Measurements from ENCODE around the gene ATP8A2.

Gene ATP8A2

GRCh38 chr13:25682276-25682675 is 310.5 kb downstream of the ATP8A2 start:
- Histone ChIP-seq H3K4me3 (ENCODE audit: low read length in 2 of 2) (no peak overlapping the region), H3K27me3 (ENCODE audit: control insufficient read depth in 1 of 2, insufficient read depth in 2 of 2, low read length in 2 of 2) (no peaks in the 10 kb centered on the region), H3K9me3 (ENCODE audit: control insufficient read depth in 2 of 2, low read length in 2 of 2) (no peaks in the 10 kb centered on the region)

GRCh38 chr13:25683056-25683455 is 311.3 kb downstream of the ATP8A2 start:
- Histone ChIP-seq H3K27ac (ENCODE audit: low read length) (no peak overlapping the region), H3K27me3 (ENCODE audit: control insufficient read depth in 1 of 2, insufficient read depth in 2 of 2, low read length in 2 of 2) (no peaks in the 10 kb centered on the region), H3K4me3 (ENCODE audit: low read length in 2 of 2) (no peak overlapping the region), H3K9me3 (ENCODE audit: control insufficient read depth in 2 of 2, low read length in 2 of 2) (no peaks in the 10 kb centered on the region), H3K36me3 (ENCODE audit: control insufficient read depth in 2 of 2, insufficient read depth in 2 of 2, low read length in 2 of 2) (no peaks in the 10 kb centered on the region), H3K9ac (ENCODE audit: low read length in 2 of 2) (no peak overlapping the region), H3K4me1 (ENCODE audit: control insufficient read depth, insufficient read depth, low read length) (peaks cover 2% of the 10 kb centered on the region)

More at GRCh38 chr13:25682276-25682675, 310.5 kb downstream of the ATP8A2 start:
- Histone ChIP-seq H3K9ac (ENCODE audit: low read length in 2 of 2) (no peak overlapping the region), H3K27ac (ENCODE audit: low read length) (no peak overlapping the region), H3K36me3 (ENCODE audit: control insufficient read depth in 2 of 2, insufficient read depth in 2 of 2, low read length in 2 of 2) (no peaks in the 10 kb centered on the region), H3K4me1 (ENCODE audit: control insufficient read depth, insufficient read depth, low read length) (no peaks in the 10 kb centered on the region)

- Histone ChIP-seq H3K9me3 (ENCODE audit: control insufficient read depth in 2 of 2, low read length in 2 of 2) (no peaks in the 10 kb centered on the region), H3K27ac (ENCODE audit: low read length) (no peak overlapping the region), H3K4me3 (ENCODE audit: low read length in 2 of 2) (no peak overlapping the region), H3K9ac (ENCODE audit: low read length in 2 of 2) (no peak overlapping the region), H3K36me3 (ENCODE audit: control insufficient read depth in 2 of 2, insufficient read depth in 2 of 2, low read length in 2 of 2) (no peaks in the 10 kb centered on the region), H3K27me3 (ENCODE audit: control insufficient read depth in 1 of 2, insufficient read depth in 2 of 2, low read length in 2 of 2) (no peaks in the 10 kb centered on the region), H3K4me1 (ENCODE audit: control insufficient read depth, insufficient read depth, low read length) (peaks cover 2% of the 10 kb centered on the region)
Observed at GRCh38 chr13:25683662-25684370, 312.0 kb downstream of the ATP8A2 start.

- Histone ChIP-seq H3K4me1 (ENCODE audit: control insufficient read depth, insufficient read depth, low read length) (peaks cover 2% of the 10 kb centered on the region), H3K4me3 (ENCODE audit: low read length in 2 of 2) (no peak overlapping the region), H3K36me3 (ENCODE audit: control insufficient read depth in 2 of 2, insufficient read depth in 2 of 2, low read length in 2 of 2) (no peaks in the 10 kb centered on the region), H3K9ac (ENCODE audit: low read length in 2 of 2) (no peak overlapping the region), H3K27me3 (ENCODE audit: control insufficient read depth in 1 of 2, insufficient read depth in 2 of 2, low read length in 2 of 2) (no peaks in the 10 kb centered on the region), H3K9me3 (ENCODE audit: control insufficient read depth in 2 of 2, low read length in 2 of 2) (no peaks in the 10 kb centered on the region), H3K27ac (ENCODE audit: low read length) (no peak overlapping the region)
Observed at GRCh38 chr13:25684491-25684890, 312.7 kb downstream of the ATP8A2 start.

GRCh38 chr13:25686831-25687470 is 315.2 kb downstream of the ATP8A2 start:
- Histone ChIP-seq H3K27me3 (ENCODE audit: control insufficient read depth in 1 of 2, insufficient read depth in 2 of 2, low read length in 2 of 2) (no peaks in the 10 kb centered on the region), H3K9me3 (ENCODE audit: control insufficient read depth in 2 of 2, low read length in 2 of 2) (no peaks in the 10 kb centered on the region), H3K4me1 (ENCODE audit: control insufficient read depth, insufficient read depth, low read length) (peaks cover 2% of the 10 kb centered on the region), H3K4me3 (ENCODE audit: low read length in 2 of 2) (no peak overlapping the region), H3K36me3 (ENCODE audit: control insufficient read depth in 2 of 2, insufficient read depth in 2 of 2, low read length in 2 of 2) (no peaks in the 10 kb centered on the region), H3K27ac (ENCODE audit: low read length) (no peak overlapping the region), H3K9ac (ENCODE audit: low read length in 2 of 2) (no peak overlapping the region)

- Histone ChIP-seq H3K4me1 (ENCODE audit: control insufficient read depth, insufficient read depth, low read length) (peaks cover 2% of the 10 kb centered on the region), H3K27me3 (ENCODE audit: control insufficient read depth in 1 of 2, insufficient read depth in 2 of 2, low read length in 2 of 2) (no peaks in the 10 kb centered on the region), H3K9me3 (ENCODE audit: control insufficient read depth in 2 of 2, low read length in 2 of 2) (no peaks in the 10 kb centered on the region), H3K27ac (ENCODE audit: low read length) (no peak overlapping the region), H3K9ac (ENCODE audit: low read length in 2 of 2) (no peak overlapping the region), H3K36me3 (ENCODE audit: control insufficient read depth in 2 of 2, insufficient read depth in 2 of 2, low read length in 2 of 2) (no peaks in the 10 kb centered on the region), H3K4me3 (ENCODE audit: low read length in 2 of 2) (no peak overlapping the region)
Observed at GRCh38 chr13:25687471-25688225, 315.9 kb downstream of the ATP8A2 start.

GRCh38 chr13:25688536-25688935 is 316.8 kb downstream of the ATP8A2 start:
- Histone ChIP-seq H3K27ac (ENCODE audit: low read length) (no peak overlapping the region), H3K4me1 (ENCODE audit: control insufficient read depth, insufficient read depth, low read length) (peaks cover 2% of the 10 kb centered on the region), H3K9me3 (ENCODE audit: control insufficient read depth in 2 of 2, low read length in 2 of 2) (no peaks in the 10 kb centered on the region), H3K36me3 (ENCODE audit: control insufficient read depth in 2 of 2, insufficient read depth in 2 of 2, low read length in 2 of 2) (no peaks in the 10 kb centered on the region), H3K9ac (ENCODE audit: low read length in 2 of 2) (no peak overlapping the region), H3K27me3 (ENCODE audit: control insufficient read depth in 1 of 2, insufficient read depth in 2 of 2, low read length in 2 of 2) (no peaks in the 10 kb centered on the region), H3K4me3 (ENCODE audit: low read length in 2 of 2) (no peak overlapping the region)

- Histone ChIP-seq H3K4me1 (ENCODE audit: control insufficient read depth, insufficient read depth, low read length) (peaks cover 2% of the 10 kb centered on the region), H3K27ac (ENCODE audit: low read length) (no peak overlapping the region), H3K36me3 (ENCODE audit: control insufficient read depth in 2 of 2, insufficient read depth in 2 of 2, low read length in 2 of 2) (no peaks in the 10 kb centered on the region), H3K4me3 (ENCODE audit: low read length in 2 of 2) (no peak overlapping the region), H3K9me3 (ENCODE audit: control insufficient read depth in 2 of 2, low read length in 2 of 2) (no peaks in the 10 kb centered on the region), H3K27me3 (ENCODE audit: control insufficient read depth in 1 of 2, insufficient read depth in 2 of 2, low read length in 2 of 2) (no peaks in the 10 kb centered on the region), H3K9ac (ENCODE audit: low read length in 2 of 2) (no peak overlapping the region)
Observed at GRCh38 chr13:25689539-25689938, 317.8 kb downstream of the ATP8A2 start.

GRCh38 chr13:25690582-25690981 is 318.8 kb downstream of the ATP8A2 start:
- H3K27ac ChIP-seq (ENCODE audit: low read length) = no peak overlapping the region
- H3K27me3 ChIP-seq (ENCODE audit: control insufficient read depth in 1 of 2, insufficient read depth in 2 of 2, low read length in 2 of 2) = no peaks in the 10 kb centered on the region
- H3K9ac ChIP-seq (ENCODE audit: low read length in 2 of 2) = no peak overlapping the region
- H3K4me1 ChIP-seq (ENCODE audit: control insufficient read depth, insufficient read depth, low read length) = peaks cover 2% of the 10 kb centered on the region
- H3K36me3 ChIP-seq (ENCODE audit: control insufficient read depth in 2 of 2, insufficient read depth in 2 of 2, low read length in 2 of 2) = no peaks in the 10 kb centered on the region
- no peak overlapping the region for H3K4me3 ChIP-seq (ENCODE audit: low read length in 2 of 2)
- H3K9me3 ChIP-seq (ENCODE audit: control insufficient read depth in 2 of 2, low read length in 2 of 2) = no peaks in the 10 kb centered on the region

GRCh38 chr13:25691654-25692053 is 319.9 kb downstream of the ATP8A2 start:
- no peaks in the 10 kb centered on the region for H3K36me3 ChIP-seq (ENCODE audit: control insufficient read depth in 2 of 2, insufficient read depth in 2 of 2, low read length in 2 of 2)
- H3K4me1 ChIP-seq (ENCODE audit: control insufficient read depth, insufficient read depth, low read length) = peaks cover 2% of the 10 kb centered on the region
- H3K9me3 ChIP-seq (ENCODE audit: control insufficient read depth in 2 of 2, low read length in 2 of 2) = no peaks in the 10 kb centered on the region
- H3K27ac ChIP-seq (ENCODE audit: low read length) = no peak overlapping the region
- no peak overlapping the region for H3K4me3 ChIP-seq (ENCODE audit: low read length in 2 of 2)
- H3K27me3 ChIP-seq (ENCODE audit: control insufficient read depth in 1 of 2, insufficient read depth in 2 of 2, low read length in 2 of 2) = no peaks in the 10 kb centered on the region
- no peak overlapping the region for H3K9ac ChIP-seq (ENCODE audit: low read length in 2 of 2)
